Endothelial cell of coronary artery (primary cell): ENCODE measurements around the gene TRIM64C. TPM values are rescaled to one million over a fixed set of nuclear protein-coding genes. Genes with fewer than 3 reads are reported as not detected.

Experiments
- total RNA-seq: library from RNA; depleted of rRNA; stranded (reverse); fragments of >200 nt; gene quantifications from 2 replicates; pipeline ENCODE4 v1.2.3, GENCODE V29; 2014

TRIM64C gene, protein sequence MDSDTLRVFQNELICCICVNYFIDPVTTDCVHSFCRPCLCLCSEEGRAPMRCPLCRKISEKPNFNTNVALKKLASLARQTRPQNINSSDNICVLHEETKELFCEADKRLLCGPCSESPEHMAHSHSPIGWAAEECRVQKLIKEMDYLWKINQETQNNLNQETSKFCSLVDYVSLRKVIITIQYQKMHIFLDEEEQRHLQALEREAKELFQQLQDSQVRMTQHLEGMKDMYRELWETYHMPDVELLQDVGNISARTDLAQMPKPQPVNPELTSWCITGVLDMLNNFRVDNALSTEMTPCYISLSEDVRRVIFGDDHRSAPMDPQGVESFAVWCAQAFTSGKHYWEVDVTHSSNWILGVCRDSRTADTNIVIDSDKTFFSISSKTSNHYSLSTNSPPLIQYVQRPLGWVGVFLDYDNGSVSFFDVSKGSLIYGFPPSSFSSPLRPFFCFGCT
- not detected in 2 replicates for total RNA-seq

DNA sequence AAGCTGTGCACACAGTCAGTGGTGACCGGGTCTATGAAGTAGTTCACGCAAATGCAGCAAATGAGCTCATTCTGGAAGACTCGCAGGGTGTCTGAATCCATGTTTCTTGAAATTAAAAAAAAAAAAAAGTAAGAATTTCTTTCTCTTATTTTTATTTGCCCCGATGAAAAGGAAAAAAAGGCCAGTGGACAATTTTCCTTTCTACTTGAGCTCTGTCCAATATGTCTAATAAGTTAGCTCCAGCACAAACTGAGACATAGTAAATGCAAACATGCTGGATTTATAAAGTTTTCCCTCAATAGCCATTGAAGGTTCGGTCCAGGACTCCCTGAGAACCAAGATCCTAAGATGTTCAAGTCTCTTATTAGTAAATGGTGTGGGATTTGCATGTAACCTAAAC is at the start of gene TRIM64C:
Gene TRIM64C (minus strand): TSS at position 101 of the 400 bp plus-strand sequence. CDS start 0 bp downstream, at position 101.

DNA sequence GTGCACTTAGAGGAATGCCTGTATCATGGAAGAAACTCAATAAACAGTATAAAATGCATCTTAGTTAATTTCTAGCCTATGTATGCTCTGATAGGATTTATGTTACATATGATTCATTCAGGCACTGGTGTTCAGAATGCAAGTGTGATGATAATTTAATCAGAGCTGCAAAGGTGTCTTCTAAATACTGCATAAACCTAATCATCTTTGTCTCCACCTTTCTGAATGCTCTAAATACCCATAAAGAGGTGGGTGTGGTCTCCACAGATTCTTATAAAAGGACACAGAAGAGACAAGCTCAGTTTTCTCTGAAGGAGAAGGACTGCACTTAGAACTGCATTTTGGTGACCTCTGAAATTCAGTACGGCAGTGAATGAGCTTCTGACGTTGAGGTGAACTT is 30.4 kb downstream of the TRIM64C start, which contains the start of gene TRIM49B:
Gene TRIM49B (plus strand): TSS at position 301 of the 400 bp plus-strand sequence. CDS start 2,777 bp downstream, outside the sequence.

Other genes starting within 250 kb of the TRIM64C start
- gene TRIM51G, start 75.2 kb downstream of the TRIM64C start, total RNA-seq, result not detected in 2 replicates
- gene TRIM49B, start 30.3 kb downstream of the TRIM64C start, total RNA-seq, result not detected in 2 replicates
- gene FOLH1, start 149.5 kb upstream of the TRIM64C start, total RNA-seq, result 0.18 and 0.85 TPM in 2 replicates